ENCODE measurements around the gene ELAVL3. TPM values are rescaled to one million over a fixed set of nuclear protein-coding genes. Genes with fewer than 3 reads are reported as not detected.

ELAVL3 gene
- total RNA-seq, 1 experiment from 2014 or later: 1.4 TPM

DNA sequence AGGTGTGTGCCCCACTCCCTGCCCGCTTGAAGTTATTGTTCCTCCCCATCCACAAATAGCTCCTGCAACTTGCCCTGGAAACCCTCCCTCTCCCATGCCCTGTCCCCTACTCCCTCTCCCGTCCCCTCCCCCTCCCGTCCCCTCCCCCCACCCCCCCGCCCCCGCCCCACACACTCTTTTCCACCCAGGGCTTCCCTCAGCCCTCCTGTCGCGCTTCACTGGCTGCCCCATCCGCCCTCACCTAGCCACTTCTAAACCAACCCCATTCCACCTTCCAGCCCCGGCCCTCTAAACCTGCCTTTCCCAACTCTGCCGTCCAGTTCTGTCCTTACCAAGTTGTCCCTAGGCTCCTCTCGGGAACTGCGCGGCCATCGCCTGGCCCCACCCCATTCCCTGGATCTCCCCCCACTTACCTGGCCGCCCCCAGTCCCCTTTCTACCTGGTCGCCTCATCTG is 62.7 kb downstream of the ELAVL3 start:
- ATAC-seq (no peak), DNase-seq (ENCODE audit: low spot score) (no peak)
- TF ChIP-seq, protein P1, sequence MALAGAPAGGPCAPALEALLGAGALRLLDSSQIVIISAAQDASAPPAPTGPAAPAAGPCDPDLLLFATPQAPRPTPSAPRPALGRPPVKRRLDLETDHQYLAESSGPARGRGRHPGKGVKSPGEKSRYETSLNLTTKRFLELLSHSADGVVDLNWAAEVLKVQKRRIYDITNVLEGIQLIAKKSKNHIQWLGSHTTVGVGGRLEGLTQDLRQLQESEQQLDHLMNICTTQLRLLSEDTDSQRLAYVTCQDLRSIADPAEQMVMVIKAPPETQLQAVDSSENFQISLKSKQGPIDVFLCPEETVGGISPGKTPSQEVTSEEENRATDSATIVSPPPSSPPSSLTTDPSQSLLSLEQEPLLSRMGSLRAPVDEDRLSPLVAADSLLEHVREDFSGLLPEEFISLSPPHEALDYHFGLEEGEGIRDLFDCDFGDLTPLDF (CRISPR knock-in tag; IDR thresholded peaks at IDR 0.05): 0 out of 2 replicates have a peak, but pooled peaks have one; percentile 15
- no peak for TF ChIP-seq NFE2L1 (CRISPR knock-in tag; IDR thresholded peaks at IDR 0.05)
- peak overlapping the region; percentile 87 for H3K4me3 Mint-ChIP-seq
- H3K4me1 Mint-ChIP-seq: peaks cover 15% of the 10 kb centered on the region
- peak overlapping the region; percentile 98 for H3K27ac Mint-ChIP-seq
- peaks cover 17% of the 10 kb centered on the region for H3K27me3 Mint-ChIP-seq (ENCODE audit: low read depth)
- peaks cover 6% of the 10 kb centered on the region; the same call in 1 of the 2 replicates for H3K36me3 Mint-ChIP-seq
- CTCF ChIA-PET: interaction anchor here (0.7 to 7.8 kb wide), 18 partner anchors 11 to 175 kb away, joined by 3 to 308 read pairs (median 5); partner anchors contain the start of genes CCDC159, EPOR, ODAD3 and PRKCSH
- no peaks in the 10 kb centered on the region for H3K9me3 Mint-ChIP-seq
- POLR2A ChIA-PET: interaction anchor here (1.0 to 7.8 kb wide), 7 partner anchors 13 to 72 kb away, joined by 4 to 115 read pairs (median 5); partner anchors contain the start of genes CCDC159, EPOR, ODAD3 and PRKCSH

DNA sequence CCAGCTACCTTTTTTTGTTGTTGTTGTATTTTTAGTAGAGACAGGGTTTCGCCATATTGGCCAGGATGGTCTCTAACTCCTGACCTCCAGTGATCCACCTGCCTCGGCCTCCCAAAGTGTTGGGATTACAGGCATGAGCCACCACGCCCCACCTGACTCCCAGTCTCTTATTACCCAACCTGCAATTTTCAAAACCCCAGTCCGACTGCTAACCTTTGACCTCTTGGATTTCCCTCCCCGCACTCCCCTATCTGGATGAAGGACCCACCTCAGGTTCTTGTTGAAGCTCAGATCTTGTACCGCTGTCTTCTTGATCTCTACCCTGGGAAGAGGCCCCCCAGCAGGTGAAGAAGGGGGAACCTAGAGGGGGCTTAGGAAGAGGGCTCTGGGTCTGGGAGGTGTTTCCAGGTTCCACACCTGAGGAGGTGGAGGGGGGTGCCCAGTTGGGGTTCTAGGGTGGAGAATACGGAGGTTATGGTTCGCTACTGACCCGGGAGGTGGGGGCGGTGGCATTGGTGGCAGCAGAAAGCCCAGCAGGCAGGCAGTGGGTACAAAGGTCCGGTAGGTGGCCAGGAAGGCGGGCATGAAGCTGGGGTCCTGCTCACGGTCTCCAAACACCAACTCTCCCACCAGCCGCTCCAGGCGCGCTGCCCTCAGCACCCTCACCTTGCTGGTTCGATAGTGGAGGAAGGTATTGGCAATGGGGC is 64.3 kb downstream of the ELAVL3 start:
- Mint-ChIP-seq H3K36me3 (peaks cover 12% of the 10 kb centered on the region), H3K27ac (peak overlapping the region; percentile 53; the same call in 1 of the 2 replicates), H3K4me1 (peaks cover 12% of the 10 kb centered on the region), H3K27me3 (ENCODE audit: low read depth) (peaks cover 14% of the 10 kb centered on the region), H3K9me3 (no peaks in the 10 kb centered on the region), H3K4me3 (peak overlapping the region; percentile 87)
- ATAC-seq (no peak), DNase-seq (ENCODE audit: low spot score) (no peak)
- ChIA-PET POLR2A (no interaction called here), CTCF (interaction anchor here (0.6 to 7.8 kb wide), 5 partner anchors 33 to 66 kb away, joined by 3 to 308 read pairs (median 8); partner anchors contain the start of gene EPOR)
- TF ChIP-seq, protein P2, sequence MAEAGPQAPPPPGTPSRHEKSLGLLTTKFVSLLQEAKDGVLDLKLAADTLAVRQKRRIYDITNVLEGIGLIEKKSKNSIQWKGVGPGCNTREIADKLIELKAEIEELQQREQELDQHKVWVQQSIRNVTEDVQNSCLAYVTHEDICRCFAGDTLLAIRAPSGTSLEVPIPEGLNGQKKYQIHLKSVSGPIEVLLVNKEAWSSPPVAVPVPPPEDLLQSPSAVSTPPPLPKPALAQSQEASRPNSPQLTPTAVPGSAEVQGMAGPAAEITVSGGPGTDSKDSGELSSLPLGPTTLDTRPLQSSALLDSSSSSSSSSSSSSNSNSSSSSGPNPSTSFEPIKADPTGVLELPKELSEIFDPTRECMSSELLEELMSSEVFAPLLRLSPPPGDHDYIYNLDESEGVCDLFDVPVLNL (CRISPR knock-in tag; IDR thresholded peaks at IDR 0.05; ENCODE audit: borderline replicate concordance, low read depth): no peak
- TF ChIP-seq, protein P3, sequence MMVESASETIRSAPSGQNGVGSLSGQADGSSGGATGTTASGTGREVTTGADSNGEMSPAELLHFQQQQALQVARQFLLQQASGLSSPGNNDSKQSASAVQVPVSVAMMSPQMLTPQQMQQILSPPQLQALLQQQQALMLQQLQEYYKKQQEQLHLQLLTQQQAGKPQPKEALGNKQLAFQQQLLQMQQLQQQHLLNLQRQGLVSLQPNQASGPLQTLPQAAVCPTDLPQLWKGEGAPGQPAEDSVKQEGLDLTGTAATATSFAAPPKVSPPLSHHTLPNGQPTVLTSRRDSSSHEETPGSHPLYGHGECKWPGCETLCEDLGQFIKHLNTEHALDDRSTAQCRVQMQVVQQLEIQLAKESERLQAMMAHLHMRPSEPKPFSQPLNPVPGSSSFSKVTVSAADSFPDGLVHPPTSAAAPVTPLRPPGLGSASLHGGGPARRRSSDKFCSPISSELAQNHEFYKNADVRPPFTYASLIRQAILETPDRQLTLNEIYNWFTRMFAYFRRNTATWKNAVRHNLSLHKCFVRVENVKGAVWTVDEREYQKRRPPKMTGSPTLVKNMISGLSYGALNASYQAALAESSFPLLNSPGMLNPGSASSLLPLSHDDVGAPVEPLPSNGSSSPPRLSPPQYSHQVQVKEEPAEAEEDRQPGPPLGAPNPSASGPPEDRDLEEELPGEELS (CRISPR knock-in tag; IDR thresholded peaks at IDR 0.05): no peak
- TF ChIP-seq ETV6 (CRISPR knock-in tag; IDR thresholded peaks at IDR 0.05) (no peak), NFATC4 (CRISPR knock-in tag; IDR thresholded peaks at IDR 0.05) (no peak)
- TF ChIP-seq, protein P4, sequence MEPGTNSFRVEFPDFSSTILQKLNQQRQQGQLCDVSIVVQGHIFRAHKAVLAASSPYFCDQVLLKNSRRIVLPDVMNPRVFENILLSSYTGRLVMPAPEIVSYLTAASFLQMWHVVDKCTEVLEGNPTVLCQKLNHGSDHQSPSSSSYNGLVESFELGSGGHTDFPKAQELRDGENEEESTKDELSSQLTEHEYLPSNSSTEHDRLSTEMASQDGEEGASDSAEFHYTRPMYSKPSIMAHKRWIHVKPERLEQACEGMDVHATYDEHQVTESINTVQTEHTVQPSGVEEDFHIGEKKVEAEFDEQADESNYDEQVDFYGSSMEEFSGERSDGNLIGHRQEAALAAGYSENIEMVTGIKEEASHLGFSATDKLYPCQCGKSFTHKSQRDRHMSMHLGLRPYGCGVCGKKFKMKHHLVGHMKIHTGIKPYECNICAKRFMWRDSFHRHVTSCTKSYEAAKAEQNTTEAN (CRISPR knock-in tag; IDR thresholded peaks at IDR 0.05): no peak

DNA sequence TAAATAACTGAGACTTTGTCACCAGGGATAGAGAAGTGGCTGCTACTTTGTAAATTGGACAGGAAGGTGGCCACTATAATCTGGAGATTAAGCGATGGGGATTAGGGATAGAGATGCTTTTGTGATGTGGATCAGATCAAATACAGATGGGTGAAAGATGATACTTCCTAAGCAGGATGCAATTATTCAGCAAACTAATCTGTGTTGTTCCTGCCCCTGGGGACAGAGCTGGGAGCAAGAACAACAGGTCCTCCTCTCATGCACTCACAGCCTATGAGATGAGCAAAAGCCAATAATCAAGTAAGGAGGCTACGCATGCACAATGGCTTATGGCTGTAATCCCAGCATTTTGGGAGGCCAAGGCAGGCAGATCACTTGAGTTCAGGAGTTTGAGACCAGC is 66.3 kb downstream of the ELAVL3 start:
- no peak for DNase-seq (ENCODE audit: low spot score)
- CTCF ChIA-PET: interaction anchor here (1.2 to 1.9 kb wide), 3 partner anchors 31 to 68 kb away, joined by 3 to 11 read pairs (median 8); no protein-coding TSS in a partner anchor
- POLR2A ChIA-PET: no interaction called here
- Mint-ChIP-seq H3K9me3 (no peaks in the 10 kb centered on the region), H3K27ac (no peak overlapping the region), H3K4me3 (no peak overlapping the region), H3K4me1 (peaks cover 9% of the 10 kb centered on the region), H3K27me3 (ENCODE audit: low read depth) (peaks cover 5% of the 10 kb centered on the region), H3K36me3 (peaks cover 24% of the 10 kb centered on the region)
- ATAC-seq: no peak
- TF ChIP-seq ZNF396 (CRISPR knock-in tag; IDR thresholded peaks at IDR 0.05; ENCODE audit: borderline replicate concordance) (no peak), NR3C1 (CRISPR knock-in tag; conservative IDR thresholded peaks at IDR 0.05; ENCODE audit: low read depth) (no peak), NFE2L1 (CRISPR knock-in tag; IDR thresholded peaks at IDR 0.05) (no peak), TEAD4 (CRISPR knock-in tag; IDR thresholded peaks at IDR 0.05) (no peak), SOX15 (CRISPR knock-in tag; IDR thresholded peaks at IDR 0.05) (no peak), ZNF219 (CRISPR knock-in tag; IDR thresholded peaks at IDR 0.05; ENCODE audit: borderline replicate concordance) (no peak)
- TF ChIP-seq, protein P5, sequence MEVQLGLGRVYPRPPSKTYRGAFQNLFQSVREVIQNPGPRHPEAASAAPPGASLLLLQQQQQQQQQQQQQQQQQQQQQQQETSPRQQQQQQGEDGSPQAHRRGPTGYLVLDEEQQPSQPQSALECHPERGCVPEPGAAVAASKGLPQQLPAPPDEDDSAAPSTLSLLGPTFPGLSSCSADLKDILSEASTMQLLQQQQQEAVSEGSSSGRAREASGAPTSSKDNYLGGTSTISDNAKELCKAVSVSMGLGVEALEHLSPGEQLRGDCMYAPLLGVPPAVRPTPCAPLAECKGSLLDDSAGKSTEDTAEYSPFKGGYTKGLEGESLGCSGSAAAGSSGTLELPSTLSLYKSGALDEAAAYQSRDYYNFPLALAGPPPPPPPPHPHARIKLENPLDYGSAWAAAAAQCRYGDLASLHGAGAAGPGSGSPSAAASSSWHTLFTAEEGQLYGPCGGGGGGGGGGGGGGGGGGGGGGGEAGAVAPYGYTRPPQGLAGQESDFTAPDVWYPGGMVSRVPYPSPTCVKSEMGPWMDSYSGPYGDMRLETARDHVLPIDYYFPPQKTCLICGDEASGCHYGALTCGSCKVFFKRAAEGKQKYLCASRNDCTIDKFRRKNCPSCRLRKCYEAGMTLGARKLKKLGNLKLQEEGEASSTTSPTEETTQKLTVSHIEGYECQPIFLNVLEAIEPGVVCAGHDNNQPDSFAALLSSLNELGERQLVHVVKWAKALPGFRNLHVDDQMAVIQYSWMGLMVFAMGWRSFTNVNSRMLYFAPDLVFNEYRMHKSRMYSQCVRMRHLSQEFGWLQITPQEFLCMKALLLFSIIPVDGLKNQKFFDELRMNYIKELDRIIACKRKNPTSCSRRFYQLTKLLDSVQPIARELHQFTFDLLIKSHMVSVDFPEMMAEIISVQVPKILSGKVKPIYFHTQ (CRISPR knock-in tag; IDR thresholded peaks at IDR 0.05): no peak
- TF ChIP-seq, protein P6, sequence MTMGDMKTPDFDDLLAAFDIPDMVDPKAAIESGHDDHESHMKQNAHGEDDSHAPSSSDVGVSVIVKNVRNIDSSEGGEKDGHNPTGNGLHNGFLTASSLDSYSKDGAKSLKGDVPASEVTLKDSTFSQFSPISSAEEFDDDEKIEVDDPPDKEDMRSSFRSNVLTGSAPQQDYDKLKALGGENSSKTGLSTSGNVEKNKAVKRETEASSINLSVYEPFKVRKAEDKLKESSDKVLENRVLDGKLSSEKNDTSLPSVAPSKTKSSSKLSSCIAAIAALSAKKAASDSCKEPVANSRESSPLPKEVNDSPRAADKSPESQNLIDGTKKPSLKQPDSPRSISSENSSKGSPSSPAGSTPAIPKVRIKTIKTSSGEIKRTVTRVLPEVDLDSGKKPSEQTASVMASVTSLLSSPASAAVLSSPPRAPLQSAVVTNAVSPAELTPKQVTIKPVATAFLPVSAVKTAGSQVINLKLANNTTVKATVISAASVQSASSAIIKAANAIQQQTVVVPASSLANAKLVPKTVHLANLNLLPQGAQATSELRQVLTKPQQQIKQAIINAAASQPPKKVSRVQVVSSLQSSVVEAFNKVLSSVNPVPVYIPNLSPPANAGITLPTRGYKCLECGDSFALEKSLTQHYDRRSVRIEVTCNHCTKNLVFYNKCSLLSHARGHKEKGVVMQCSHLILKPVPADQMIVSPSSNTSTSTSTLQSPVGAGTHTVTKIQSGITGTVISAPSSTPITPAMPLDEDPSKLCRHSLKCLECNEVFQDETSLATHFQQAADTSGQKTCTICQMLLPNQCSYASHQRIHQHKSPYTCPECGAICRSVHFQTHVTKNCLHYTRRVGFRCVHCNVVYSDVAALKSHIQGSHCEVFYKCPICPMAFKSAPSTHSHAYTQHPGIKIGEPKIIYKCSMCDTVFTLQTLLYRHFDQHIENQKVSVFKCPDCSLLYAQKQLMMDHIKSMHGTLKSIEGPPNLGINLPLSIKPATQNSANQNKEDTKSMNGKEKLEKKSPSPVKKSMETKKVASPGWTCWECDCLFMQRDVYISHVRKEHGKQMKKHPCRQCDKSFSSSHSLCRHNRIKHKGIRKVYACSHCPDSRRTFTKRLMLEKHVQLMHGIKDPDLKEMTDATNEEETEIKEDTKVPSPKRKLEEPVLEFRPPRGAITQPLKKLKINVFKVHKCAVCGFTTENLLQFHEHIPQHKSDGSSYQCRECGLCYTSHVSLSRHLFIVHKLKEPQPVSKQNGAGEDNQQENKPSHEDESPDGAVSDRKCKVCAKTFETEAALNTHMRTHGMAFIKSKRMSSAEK (CRISPR knock-in tag; IDR thresholded peaks at IDR 0.05; ENCODE audit: borderline replicate concordance): no peak
- TF ChIP-seq, protein P7, sequence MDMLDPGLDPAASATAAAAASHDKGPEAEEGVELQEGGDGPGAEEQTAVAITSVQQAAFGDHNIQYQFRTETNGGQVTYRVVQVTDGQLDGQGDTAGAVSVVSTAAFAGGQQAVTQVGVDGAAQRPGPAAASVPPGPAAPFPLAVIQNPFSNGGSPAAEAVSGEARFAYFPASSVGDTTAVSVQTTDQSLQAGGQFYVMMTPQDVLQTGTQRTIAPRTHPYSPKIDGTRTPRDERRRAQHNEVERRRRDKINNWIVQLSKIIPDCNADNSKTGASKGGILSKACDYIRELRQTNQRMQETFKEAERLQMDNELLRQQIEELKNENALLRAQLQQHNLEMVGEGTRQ (CRISPR knock-in tag; IDR thresholded peaks at IDR 0.05): no peak

Data from WTC11 (cell line).